ENCODE results near the gene SH3BGRL3. TPM values are rescaled to one million over a fixed set of nuclear protein-coding genes. Genes with fewer than 3 reads are reported as not detected.

SH3BGRL3 gene
- total and polyA plus RNA-seq, 2 of the 13 experiments (the other 11 are each of a cell fraction or from before 2014, with no cell fraction given), result 11.4 to 12.2 TPM

DNA sequence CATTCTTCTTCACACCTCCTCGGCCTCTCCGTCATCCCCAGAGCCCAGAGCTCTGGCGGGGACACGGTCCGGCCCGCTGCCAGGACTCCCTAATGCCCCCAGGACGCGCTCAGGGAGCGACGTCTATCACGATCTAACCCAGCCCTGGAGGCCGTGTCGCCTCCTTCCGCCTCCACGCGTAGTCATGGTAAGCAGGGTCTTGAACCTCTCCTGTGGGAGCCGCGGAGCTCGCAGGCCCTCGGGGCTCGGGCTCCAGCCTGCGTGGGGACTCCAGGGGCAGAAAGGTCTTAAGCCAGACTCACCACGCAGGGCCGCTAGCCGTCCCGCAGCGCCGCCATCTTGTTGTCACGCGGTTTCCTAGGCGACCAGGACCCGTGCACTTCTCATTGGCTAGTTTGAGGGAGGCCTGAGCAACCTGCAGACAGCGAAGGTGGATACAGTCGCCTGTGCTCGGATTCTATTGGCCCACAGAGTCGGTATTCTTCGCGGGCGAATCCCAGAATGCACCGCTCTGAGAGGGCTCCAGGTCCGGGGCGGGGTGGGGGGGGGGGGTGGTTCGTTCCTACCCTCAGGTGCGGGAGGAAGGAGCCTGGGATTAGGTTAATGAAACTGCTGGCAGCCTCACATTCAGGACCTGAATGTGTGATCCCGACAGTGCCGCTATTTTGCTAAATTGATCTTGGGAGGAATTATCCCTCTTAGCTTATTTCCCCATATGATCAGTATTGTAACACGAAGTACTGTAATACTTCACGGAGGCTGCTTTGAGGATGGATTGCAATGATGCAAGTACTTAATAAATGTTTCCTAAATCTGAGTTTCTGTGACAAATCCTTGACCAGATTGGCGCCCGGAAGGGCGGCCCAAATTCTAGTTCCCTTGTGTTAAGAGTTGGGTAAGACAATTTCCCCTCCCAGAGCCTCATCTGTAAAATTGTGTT is 26.7 kb downstream of the SH3BGRL3 start, which contains the start of gene UBXN11 (continued):
- TF ChIP-seq, protein P1, sequence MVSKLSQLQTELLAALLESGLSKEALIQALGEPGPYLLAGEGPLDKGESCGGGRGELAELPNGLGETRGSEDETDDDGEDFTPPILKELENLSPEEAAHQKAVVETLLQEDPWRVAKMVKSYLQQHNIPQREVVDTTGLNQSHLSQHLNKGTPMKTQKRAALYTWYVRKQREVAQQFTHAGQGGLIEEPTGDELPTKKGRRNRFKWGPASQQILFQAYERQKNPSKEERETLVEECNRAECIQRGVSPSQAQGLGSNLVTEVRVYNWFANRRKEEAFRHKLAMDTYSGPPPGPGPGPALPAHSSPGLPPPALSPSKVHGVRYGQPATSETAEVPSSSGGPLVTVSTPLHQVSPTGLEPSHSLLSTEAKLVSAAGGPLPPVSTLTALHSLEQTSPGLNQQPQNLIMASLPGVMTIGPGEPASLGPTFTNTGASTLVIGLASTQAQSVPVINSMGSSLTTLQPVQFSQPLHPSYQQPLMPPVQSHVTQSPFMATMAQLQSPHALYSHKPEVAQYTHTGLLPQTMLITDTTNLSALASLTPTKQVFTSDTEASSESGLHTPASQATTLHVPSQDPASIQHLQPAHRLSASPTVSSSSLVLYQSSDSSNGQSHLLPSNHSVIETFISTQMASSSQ (IDR thresholded peaks at IDR 0.05; ENCODE audit: low read depth), result no peak
- TF ChIP-seq, protein P1 (CRISPR knock-in tag; IDR thresholded peaks at IDR 0.05; ENCODE audit: borderline replicate concordance), result no peak
- TF ChIP-seq CHCHD3 (CRISPR knock-in tag; IDR thresholded peaks at IDR 0.05) (no peak), HNRNPLL (IDR thresholded peaks at IDR 0.05; ENCODE audit: low read depth, low read length, poor library complexity, severe bottlenecking) (peak; percentile 35), TBX2 (CRISPR knock-in tag; IDR thresholded peaks at IDR 0.05; ENCODE audit: borderline replicate concordance) (no peak), ZNF724P (CRISPR knock-in tag; IDR thresholded peaks at IDR 0.05; ENCODE audit: borderline replicate concordance) (no peak), CBX2 (IDR thresholded peaks at IDR 0.05; ENCODE audit: low read depth, low read length) (no peak), CBX2 (CRISPR knock-in tag; IDR thresholded peaks at IDR 0.05; ENCODE audit: low read depth) (no peak), SP140L (CRISPR knock-in tag; IDR thresholded peaks at IDR 0.05; ENCODE audit: borderline replicate concordance) (no peak), AGO1 (IDR thresholded peaks at IDR 0.05; ENCODE audit: low read depth, low read length, poor library complexity, severe bottlenecking) (no peak), NAIF1 (CRISPR knock-in tag; IDR thresholded peaks at IDR 0.05; ENCODE audit: borderline replicate concordance) (no peak), ZNF30 (CRISPR knock-in tag; IDR thresholded peaks at IDR 0.05) (no peak), ZNF333 (CRISPR knock-in tag; IDR thresholded peaks at IDR 0.05; ENCODE audit: borderline replicate concordance) (no peak), HNRNPK (IDR thresholded peaks at IDR 0.05; ENCODE audit: low read depth, low read length, poor library complexity, severe bottlenecking) (no peak), MTF1 (CRISPR knock-in tag; IDR thresholded peaks at IDR 0.05) (no peak)
- TF ChIP-seq, protein P2, sequence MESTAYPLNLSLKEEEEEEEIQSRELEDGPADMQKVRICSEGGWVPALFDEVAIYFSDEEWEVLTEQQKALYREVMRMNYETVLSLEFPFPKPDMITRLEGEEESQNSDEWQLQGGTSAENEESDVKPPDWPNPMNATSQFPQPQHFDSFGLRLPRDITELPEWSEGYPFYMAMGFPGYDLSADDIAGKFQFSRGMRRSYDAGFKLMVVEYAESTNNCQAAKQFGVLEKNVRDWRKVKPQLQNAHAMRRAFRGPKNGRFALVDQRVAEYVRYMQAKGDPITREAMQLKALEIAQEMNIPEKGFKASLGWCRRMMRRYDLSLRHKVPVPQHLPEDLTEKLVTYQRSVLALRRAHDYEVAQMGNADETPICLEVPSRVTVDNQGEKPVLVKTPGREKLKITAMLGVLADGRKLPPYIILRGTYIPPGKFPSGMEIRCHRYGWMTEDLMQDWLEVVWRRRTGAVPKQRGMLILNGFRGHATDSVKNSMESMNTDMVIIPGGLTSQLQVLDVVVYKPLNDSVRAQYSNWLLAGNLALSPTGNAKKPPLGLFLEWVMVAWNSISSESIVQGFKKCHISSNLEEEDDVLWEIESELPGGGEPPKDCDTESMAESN (CRISPR knock-in tag; conservative IDR thresholded peaks at IDR 0.05), result peak; percentile 32; the same call in 1 of the 2 replicates
- TF ChIP-seq, protein P3, sequence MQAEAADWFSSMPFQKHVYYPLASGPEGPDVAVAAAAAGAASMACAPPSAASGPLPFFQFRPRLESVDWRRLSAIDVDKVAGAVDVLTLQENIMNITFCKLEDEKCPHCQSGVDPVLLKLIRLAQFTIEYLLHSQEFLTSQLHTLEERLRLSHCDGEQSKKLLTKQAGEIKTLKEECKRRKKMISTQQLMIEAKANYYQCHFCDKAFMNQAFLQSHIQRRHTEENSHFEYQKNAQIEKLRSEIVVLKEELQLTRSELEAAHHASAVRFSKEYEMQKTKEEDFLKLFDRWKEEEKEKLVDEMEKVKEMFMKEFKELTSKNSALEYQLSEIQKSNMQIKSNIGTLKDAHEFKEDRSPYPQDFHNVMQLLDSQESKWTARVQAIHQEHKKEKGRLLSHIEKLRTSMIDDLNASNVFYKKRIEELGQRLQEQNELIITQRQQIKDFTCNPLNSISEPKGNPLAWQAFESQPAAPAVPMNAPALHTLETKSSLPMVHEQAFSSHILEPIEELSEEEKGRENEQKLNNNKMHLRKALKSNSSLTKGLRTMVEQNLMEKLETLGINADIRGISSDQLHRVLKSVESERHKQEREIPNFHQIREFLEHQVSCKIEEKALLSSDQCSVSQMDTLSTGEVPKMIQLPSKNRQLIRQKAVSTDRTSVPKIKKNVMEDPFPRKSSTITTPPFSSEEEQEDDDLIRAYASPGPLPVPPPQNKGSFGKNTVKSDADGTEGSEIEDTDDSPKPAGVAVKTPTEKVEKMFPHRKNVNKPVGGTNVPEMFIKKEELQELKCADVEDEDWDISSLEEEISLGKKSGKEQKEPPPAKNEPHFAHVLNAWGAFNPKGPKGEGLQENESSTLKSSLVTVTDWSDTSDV (CRISPR knock-in tag; IDR thresholded peaks at IDR 0.05), result peak; percentile 58; the same call in 1 of the 2 replicates
- TF ChIP-seq, protein P4, sequence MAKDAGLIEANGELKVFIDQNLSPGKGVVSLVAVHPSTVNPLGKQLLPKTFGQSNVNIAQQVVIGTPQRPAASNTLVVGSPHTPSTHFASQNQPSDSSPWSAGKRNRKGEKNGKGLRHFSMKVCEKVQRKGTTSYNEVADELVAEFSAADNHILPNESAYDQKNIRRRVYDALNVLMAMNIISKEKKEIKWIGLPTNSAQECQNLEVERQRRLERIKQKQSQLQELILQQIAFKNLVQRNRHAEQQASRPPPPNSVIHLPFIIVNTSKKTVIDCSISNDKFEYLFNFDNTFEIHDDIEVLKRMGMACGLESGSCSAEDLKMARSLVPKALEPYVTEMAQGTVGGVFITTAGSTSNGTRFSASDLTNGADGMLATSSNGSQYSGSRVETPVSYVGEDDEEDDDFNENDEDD (CRISPR knock-in tag; IDR thresholded peaks at IDR 0.05; ENCODE audit: borderline replicate concordance), result peak; percentile 94
